GM06990 (cell line): ENCODE measurements around the gene STMND1.

Experiments used
- DNase-seq: peaks from one replicate; pipeline ENCODE4 v3.0.0-alpha.2; 2011; ENCODE audit not compliant: insufficient read length; ENCODE audit errors: extremely low read depth
- H3K27me3 ChIP-seq: replicated peaks from 2 replicates; pipeline ENCODE4 v1.6.0; 2011; ENCODE audit warnings: low read length; ENCODE audit not compliant: control insufficient read depth, insufficient read depth
- H3K36me3 ChIP-seq: 2 replicates; pipeline ENCODE4 v1.5.1; 2011; ENCODE audit warnings: low read length; ENCODE audit not compliant: control insufficient read depth, insufficient read depth
- H3K4me3 ChIP-seq: replicated peaks from 2 replicates; pipeline ENCODE4 v1.5.1; 2011; ENCODE audit warnings: low read depth, mild to moderate bottlenecking, control low read depth, low read length
- CTCF ChIP-seq: IDR thresholded peaks from 2 replicates; pipeline ENCODE4 v1.5.1; 2011; ENCODE audit warnings: low read length, control low read depth, mild to moderate bottlenecking, inconsistent platforms; ENCODE audit not compliant: insufficient read depth, poor library complexity, severe bottlenecking

The STMND1 gene

GRCh38 chr6:17091122-17091521 is 10.7 kb upstream of the STMND1 start:
- TF ChIP-seq CTCF, result no peak
- Histone ChIP-seq H3K27me3 (no peaks in the 10 kb centered on the region; the same call in 1 of the 2 replicates), H3K4me3 (no peak overlapping the region), H3K36me3 (no peaks in the 10 kb centered on the region)
- no peak for DNase-seq

- H3K4me3 ChIP-seq, result no peak overlapping the region
- H3K36me3 ChIP-seq, result no peaks in the 10 kb centered on the region
- TF ChIP-seq CTCF, result peak; percentile 31
- H3K27me3 ChIP-seq, result no peaks in the 10 kb centered on the region; the same call in 1 of the 2 replicates
- DNase-seq, result no peak
Measured at GRCh38 chr6:17093686-17094085, 8.2 kb upstream of the STMND1 start.

DNA sequence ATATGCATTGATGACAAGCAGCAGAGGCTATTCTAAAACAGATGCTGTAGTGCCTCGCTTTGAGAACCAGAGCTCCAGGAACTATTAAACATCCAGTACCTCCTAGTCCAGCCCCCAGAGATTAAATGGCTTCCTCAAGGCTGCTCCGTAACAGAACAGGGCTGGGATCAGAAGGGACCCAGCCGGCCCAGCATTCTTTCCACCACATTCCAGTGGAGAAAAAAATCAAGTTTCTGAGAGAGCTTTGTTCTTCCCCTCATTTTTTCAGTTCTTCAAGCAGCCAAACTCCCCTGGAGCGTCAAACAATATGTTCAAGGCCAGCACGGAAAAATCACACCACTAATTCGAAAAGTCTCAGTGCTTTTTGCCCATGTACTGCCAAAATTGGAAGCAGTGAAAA is 5.8 kb upstream of the STMND1 start:
- Histone ChIP-seq H3K27me3 (no peaks in the 10 kb centered on the region; the same call in 1 of the 2 replicates), H3K36me3 (no peaks in the 10 kb centered on the region), H3K4me3 (no peak overlapping the region)
- no peak for TF ChIP-seq CTCF
- DNase-seq, result no peak

DNA sequence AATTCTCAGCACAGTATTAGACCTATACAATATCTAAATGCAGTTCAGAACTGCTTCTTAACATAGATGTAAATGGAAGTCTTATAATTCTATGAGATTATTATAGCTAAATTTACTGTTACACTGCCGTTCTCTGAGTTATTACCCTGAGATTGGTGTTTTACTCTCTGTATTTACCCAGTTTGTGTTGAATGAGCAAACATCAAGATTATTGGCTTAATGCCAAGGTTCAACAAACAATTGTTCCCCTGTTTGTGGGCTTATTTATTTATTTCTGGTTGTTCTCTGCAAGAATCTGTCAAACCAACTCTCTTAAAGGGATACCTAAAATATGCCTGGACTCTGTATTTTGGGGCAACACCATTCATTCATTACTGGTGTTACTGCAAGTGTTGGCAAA is 5.2 kb upstream of the STMND1 start:
- Histone ChIP-seq H3K27me3 (no peaks in the 10 kb centered on the region; the same call in 1 of the 2 replicates), H3K36me3 (no peaks in the 10 kb centered on the region), H3K4me3 (no peak overlapping the region)
- TF ChIP-seq CTCF, result no peak
- DNase-seq, result no peak

DNA sequence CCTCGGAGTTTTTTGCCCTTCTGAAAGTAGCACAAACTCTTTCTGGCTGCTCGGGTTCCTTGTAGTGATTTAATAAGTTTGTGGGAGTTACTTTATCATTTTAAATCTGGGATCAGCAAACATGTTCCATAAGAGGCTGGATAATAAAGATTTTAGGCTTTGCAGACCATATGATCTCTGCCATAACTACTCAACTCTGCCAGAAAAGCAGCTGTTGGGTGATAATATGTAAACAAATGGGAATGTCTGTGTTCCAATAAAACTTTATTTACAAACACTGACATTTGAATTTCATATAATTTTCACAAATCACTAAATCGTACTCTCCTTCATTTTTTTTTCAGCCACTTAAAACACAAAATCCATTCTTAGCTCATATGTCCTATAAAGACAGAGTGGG is 3.9 kb upstream of the STMND1 start:
- no peaks in the 10 kb centered on the region; the same call in 1 of the 2 replicates for H3K27me3 ChIP-seq
- H3K36me3 ChIP-seq, result no peaks in the 10 kb centered on the region
- DNase-seq, result no peak
- no peak overlapping the region for H3K4me3 ChIP-seq
- TF ChIP-seq CTCF, result no peak

- no peak for DNase-seq
- H3K36me3 ChIP-seq, result no peaks in the 10 kb centered on the region
- no peak for TF ChIP-seq CTCF
- no peak overlapping the region for H3K4me3 ChIP-seq
- H3K27me3 ChIP-seq, result no peaks in the 10 kb centered on the region; the same call in 1 of the 2 replicates
Measured at GRCh38 chr6:17098538-17098937, 3.3 kb upstream of the STMND1 start.
